K562 (cell line): ENCODE measurements around the gene JSRP1. TPM values are rescaled to one million over a fixed set of nuclear protein-coding genes. Genes with fewer than 3 reads are reported as not detected.

Source experiments
- ATF1 ChIP-seq, 2 experiments: fragments of 450-650 bp in 1 of 2; IDR thresholded peaks; 2 replicates each; pipeline ENCODE4 v1.6.1; 2016; ENCODE audit warnings: missing compliant biosample characterization in 1 of 2, missing genetic modification characterization in 1 of 2
- ATF7 ChIP-seq: fragments of 450-650 bp; IDR thresholded peaks from 2 replicates; pipeline ENCODE4 v1.7.1; 2014; ENCODE audit warnings: mild to moderate bottlenecking, moderate library complexity
- GATAD2B ChIP-seq: fragments of 450-650 bp; IDR thresholded peaks from 2 replicates; pipeline ENCODE4 v1.6.1; 2017; ENCODE audit warnings: mild to moderate bottlenecking, borderline replicate concordance
- HIVEP1 ChIP-seq: fragments of 250-450 bp; sonication (Bioruptor Pico); IDR thresholded peaks from 2 replicates; pipeline ENCODE4 v1.4.0; 2020; ENCODE audit warnings: mild to moderate bottlenecking
- JUND ChIP-seq, 2 experiments: IDR thresholded peaks; 2 replicates in 1 of 2; 3 replicates in 1 of 2; pipeline ENCODE4 v1.6.1; 2011; ENCODE audit warnings: borderline replicate concordance in 2 of 2, low read depth in 2 of 2, low read length in 2 of 2, improper control_type of control experiment in 1 of 2, missing biosample characterization in 1 of 2, missing genetic modification characterization in 1 of 2, missing genetic modification reagents in 1 of 2
- L3MBTL2 ChIP-seq: fragments of 450-650 bp; IDR thresholded peaks from 2 replicates; pipeline ENCODE4 v1.6.1; 2016; ENCODE audit warnings: mild to moderate bottlenecking, moderate library complexity
- PHB2 ChIP-seq: fragments of 450-650 bp; IDR thresholded peaks from 2 replicates; pipeline ENCODE4 v1.6.1; 2017; ENCODE audit warnings: low read depth
- POLR2G ChIP-seq: fragments of 200-400 bp; formaldehyde crosslinking; IDR thresholded peaks from 2 replicates; pipeline ENCODE4 v1.6.1; 2017; ENCODE audit warnings: low read depth, mild to moderate bottlenecking, antibody characterized with exemption, low read length, moderate library complexity
- RCOR1 ChIP-seq, 2 experiments: IDR thresholded peaks; 2 replicates each; pipeline ENCODE4 v1.6.1; 2012; ENCODE audit warnings: low read depth in 2 of 2, low read length in 2 of 2, borderline replicate concordance in 1 of 2, improper control_type of control experiment in 1 of 2
- TAF9B ChIP-seq: fragments of 450-650 bp; IDR thresholded peaks from 2 replicates; pipeline ENCODE4 v1.6.1; 2018; ENCODE audit warnings: mild to moderate bottlenecking; ENCODE audit not compliant: partially characterized antibody
- ZNF282 ChIP-seq: sonication (generic); formaldehyde crosslinking; IDR thresholded peaks from 2 replicates; pipeline ENCODE4 v1.8.1; 2023; ENCODE audit warnings: missing genetic modification reagents
- ZNF830 ChIP-seq: fragments of 250-450 bp; sonication (Bioruptor Pico); IDR thresholded peaks from 2 replicates; pipeline ENCODE4 v1.5.0; 2021; ENCODE audit warnings: mild to moderate bottlenecking
- polyA plus RNA-seq, 8 experiments: library from polyadenylated mRNA; depleted of rRNA in 4 of 8; stranded (reverse) in 5 of 8; unstranded in 3 of 8; fragments of >200 nt; fragmentation: Nextera tagmentation in 2 of 8; fragmentation: Illumina TruSeq in 1 of 8; extraction: Ambion mirVana in 2 of 8; extraction: Trizol in 1 of 8; gene quantifications; 2 replicates each; pipeline versions ENCODE4 v1.2.1 to v1.2.3, GENCODE V29; 2011 to 2014; ENCODE audit warnings: inconsistent platforms in 1 of 8, missing spikeins in 1 of 8
- total RNA-seq, 7 experiments: library from RNA; depleted of rRNA in 6 of 7; stranded (reverse); fragments of >200 nt in 6 of 7; fragmentation: Illumina TruSeq in 2 of 7; extraction: Trizol in 2 of 7; gene quantifications; 2 replicates each; pipeline versions ENCODE4 v1.2.1 to v1.2.3, GENCODE V29; 2011 to 2021; ENCODE audit warnings: low replicate concordance in 1 of 7
- TF ChIP-seq, protein P1 (sequence below): fragments of 450-650 bp; IDR thresholded peaks from 2 replicates; pipeline ENCODE4 v1.6.1; 2016; ENCODE audit warnings: mild to moderate bottlenecking, moderate library complexity
- TF ChIP-seq, protein P2 (sequence below), 2 experiments: IDR thresholded peaks; 2 replicates each; pipeline ENCODE4 v1.6.1; 2011; ENCODE audit warnings: borderline replicate concordance in 1 of 2, control low read depth in 1 of 2, low read depth in 1 of 2, low read length in 1 of 2, mild to moderate bottlenecking in 1 of 2, mixed read lengths in 1 of 2, moderate library complexity in 1 of 2; ENCODE audit not compliant: insufficient read depth in 1 of 2, insufficient read length in 1 of 2, poor library complexity in 1 of 2, severe bottlenecking in 1 of 2; ENCODE audit errors: extremely low read depth in 1 of 2

Gene JSRP1
- total and polyA plus RNA-seq, 9 of the 15 experiments (the other 6 are each of a cell fraction or from before 2014, with no cell fraction given) = 0.08 to 1.2 (median 0.51) TPM; not detected in 4

DNA sequence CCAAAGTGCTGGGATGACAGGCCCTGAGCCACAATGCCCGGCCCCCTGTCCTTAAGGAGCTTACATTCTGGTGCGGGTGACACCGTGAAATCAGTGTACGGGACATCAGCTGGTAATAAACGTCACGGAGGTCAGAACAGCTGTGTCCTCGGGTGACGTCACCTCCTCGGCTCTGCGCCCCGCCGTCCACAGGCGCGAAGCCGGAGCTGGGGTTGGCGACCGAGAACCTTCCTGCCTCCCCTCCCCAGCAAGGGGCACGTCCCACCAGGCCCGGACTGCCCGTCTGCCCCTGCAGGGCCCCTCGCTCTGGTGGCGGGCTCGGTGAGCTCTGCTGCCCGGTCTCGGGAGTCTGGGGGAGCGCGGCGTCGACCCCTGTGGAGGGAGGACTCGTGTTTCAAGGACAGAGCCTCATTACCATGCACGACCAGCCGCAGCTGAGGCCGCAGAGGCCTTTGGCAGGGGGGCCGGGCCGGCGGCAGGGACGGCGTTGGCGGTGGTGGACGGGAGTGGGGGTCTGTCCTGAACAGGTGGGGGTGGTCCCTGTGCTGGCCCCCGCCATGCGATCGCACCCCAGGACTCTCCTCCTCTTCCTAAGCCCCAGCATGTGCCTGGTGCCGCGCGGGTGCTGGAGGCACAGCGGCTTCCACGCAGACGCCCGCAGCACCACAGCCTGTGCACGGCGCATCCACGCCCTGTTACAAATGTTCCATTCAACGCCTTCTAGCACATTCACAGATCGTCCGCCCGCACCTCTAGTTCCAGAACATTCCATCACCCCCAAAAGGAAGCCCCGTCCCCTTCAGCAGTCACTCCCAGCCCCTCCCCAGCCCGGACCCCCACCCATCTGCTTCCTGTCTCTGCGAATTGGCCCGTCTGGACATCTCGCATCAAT lies 46.3 kb upstream of the JSRP1 start (continued):
- TF ChIP-seq, protein P1, sequence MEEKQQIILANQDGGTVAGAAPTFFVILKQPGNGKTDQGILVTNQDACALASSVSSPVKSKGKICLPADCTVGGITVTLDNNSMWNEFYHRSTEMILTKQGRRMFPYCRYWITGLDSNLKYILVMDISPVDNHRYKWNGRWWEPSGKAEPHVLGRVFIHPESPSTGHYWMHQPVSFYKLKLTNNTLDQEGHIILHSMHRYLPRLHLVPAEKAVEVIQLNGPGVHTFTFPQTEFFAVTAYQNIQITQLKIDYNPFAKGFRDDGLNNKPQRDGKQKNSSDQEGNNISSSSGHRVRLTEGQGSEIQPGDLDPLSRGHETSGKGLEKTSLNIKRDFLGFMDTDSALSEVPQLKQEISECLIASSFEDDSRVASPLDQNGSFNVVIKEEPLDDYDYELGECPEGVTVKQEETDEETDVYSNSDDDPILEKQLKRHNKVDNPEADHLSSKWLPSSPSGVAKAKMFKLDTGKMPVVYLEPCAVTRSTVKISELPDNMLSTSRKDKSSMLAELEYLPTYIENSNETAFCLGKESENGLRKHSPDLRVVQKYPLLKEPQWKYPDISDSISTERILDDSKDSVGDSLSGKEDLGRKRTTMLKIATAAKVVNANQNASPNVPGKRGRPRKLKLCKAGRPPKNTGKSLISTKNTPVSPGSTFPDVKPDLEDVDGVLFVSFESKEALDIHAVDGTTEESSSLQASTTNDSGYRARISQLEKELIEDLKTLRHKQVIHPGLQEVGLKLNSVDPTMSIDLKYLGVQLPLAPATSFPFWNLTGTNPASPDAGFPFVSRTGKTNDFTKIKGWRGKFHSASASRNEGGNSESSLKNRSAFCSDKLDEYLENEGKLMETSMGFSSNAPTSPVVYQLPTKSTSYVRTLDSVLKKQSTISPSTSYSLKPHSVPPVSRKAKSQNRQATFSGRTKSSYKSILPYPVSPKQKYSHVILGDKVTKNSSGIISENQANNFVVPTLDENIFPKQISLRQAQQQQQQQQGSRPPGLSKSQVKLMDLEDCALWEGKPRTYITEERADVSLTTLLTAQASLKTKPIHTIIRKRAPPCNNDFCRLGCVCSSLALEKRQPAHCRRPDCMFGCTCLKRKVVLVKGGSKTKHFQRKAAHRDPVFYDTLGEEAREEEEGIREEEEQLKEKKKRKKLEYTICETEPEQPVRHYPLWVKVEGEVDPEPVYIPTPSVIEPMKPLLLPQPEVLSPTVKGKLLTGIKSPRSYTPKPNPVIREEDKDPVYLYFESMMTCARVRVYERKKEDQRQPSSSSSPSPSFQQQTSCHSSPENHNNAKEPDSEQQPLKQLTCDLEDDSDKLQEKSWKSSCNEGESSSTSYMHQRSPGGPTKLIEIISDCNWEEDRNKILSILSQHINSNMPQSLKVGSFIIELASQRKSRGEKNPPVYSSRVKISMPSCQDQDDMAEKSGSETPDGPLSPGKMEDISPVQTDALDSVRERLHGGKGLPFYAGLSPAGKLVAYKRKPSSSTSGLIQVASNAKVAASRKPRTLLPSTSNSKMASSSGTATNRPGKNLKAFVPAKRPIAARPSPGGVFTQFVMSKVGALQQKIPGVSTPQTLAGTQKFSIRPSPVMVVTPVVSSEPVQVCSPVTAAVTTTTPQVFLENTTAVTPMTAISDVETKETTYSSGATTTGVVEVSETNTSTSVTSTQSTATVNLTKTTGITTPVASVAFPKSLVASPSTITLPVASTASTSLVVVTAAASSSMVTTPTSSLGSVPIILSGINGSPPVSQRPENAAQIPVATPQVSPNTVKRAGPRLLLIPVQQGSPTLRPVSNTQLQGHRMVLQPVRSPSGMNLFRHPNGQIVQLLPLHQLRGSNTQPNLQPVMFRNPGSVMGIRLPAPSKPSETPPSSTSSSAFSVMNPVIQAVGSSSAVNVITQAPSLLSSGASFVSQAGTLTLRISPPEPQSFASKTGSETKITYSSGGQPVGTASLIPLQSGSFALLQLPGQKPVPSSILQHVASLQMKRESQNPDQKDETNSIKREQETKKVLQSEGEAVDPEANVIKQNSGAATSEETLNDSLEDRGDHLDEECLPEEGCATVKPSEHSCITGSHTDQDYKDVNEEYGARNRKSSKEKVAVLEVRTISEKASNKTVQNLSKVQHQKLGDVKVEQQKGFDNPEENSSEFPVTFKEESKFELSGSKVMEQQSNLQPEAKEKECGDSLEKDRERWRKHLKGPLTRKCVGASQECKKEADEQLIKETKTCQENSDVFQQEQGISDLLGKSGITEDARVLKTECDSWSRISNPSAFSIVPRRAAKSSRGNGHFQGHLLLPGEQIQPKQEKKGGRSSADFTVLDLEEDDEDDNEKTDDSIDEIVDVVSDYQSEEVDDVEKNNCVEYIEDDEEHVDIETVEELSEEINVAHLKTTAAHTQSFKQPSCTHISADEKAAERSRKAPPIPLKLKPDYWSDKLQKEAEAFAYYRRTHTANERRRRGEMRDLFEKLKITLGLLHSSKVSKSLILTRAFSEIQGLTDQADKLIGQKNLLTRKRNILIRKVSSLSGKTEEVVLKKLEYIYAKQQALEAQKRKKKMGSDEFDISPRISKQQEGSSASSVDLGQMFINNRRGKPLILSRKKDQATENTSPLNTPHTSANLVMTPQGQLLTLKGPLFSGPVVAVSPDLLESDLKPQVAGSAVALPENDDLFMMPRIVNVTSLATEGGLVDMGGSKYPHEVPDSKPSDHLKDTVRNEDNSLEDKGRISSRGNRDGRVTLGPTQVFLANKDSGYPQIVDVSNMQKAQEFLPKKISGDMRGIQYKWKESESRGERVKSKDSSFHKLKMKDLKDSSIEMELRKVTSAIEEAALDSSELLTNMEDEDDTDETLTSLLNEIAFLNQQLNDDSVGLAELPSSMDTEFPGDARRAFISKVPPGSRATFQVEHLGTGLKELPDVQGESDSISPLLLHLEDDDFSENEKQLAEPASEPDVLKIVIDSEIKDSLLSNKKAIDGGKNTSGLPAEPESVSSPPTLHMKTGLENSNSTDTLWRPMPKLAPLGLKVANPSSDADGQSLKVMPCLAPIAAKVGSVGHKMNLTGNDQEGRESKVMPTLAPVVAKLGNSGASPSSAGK = peak; percentile 63
- TF ChIP-seq, protein P2, sequence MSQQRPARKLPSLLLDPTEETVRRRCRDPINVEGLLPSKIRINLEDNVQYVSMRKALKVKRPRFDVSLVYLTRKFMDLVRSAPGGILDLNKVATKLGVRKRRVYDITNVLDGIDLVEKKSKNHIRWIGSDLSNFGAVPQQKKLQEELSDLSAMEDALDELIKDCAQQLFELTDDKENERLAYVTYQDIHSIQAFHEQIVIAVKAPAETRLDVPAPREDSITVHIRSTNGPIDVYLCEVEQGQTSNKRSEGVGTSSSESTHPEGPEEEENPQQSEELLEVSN (IDR thresholded peaks at IDR 0.05; ENCODE audit: borderline replicate concordance in 1 of 2, extremely low read depth in 1 of 2, insufficient read depth in 1 of 2, insufficient read length in 1 of 2, low read depth in 1 of 2, low read length in 1 of 2, poor library complexity in 1 of 2, severe bottlenecking in 1 of 2) = peak in 1 of 2 experiments; percentile 68
- TF ChIP-seq TAF9B (peak; percentile 90), PHB2 (no peak), HIVEP1 (no peak), GATAD2B (no peak), JUND (IDR thresholded peaks at IDR 0.05; ENCODE audit: borderline replicate concordance, low read depth, low read length) (peak; percentile 86), JUND (tag; IDR thresholded peaks at IDR 0.05; ENCODE audit: borderline replicate concordance, low read depth, low read length) (peak; percentile 81), ZNF282 (no peak), ATF1 (CRISPR knock-in tag; IDR thresholded peaks at IDR 0.05) (0 out of 2 replicates have a peak, but pooled peaks have one; percentile 5), ATF1 (tag; IDR thresholded peaks at IDR 0.05) (peak; percentile 90), RCOR1 (IDR thresholded peaks at IDR 0.05; ENCODE audit: borderline replicate concordance in 1 of 2, low read depth in 2 of 2, low read length in 2 of 2) (peak in 1 of 2 experiments; percentile 19; a peak in 1 of 4 replicates), L3MBTL2 (peak; percentile 89), POLR2G (peak; percentile 38; the same call in 1 of the 2 replicates), ZNF830 (CRISPR knock-in tag) (no peak), ATF7 (peak; percentile 96)
